ENCODE data around the gene EEF1A2. TPM values are rescaled to one million over a fixed set of nuclear protein-coding genes. Genes with fewer than 3 reads are reported as not detected.
"Not testable (repeated sequence)": the region's sequence is repeated elsewhere in the genome, so short reads cannot be mapped to it uniquely, and the experiment has no call there.

Gene EEF1A2
- polyA plus RNA-seq, 1 donor, result 0.67 TPM

GRCh38 chr20:63487781-63488241 lies 11.1 kb downstream of the EEF1A2 start:
- DNase-seq, result no peak

GRCh38 chr20:63487116-63487764 lies 11.6 kb downstream of the EEF1A2 start:
- no peak for DNase-seq

- DNase-seq, result no peak
Observed at GRCh38 chr20:63486300-63486855, 12.5 kb downstream of the EEF1A2 start.

- DNase-seq, result no peak
Observed at GRCh38 chr20:63484651-63485403, 14.1 kb downstream of the EEF1A2 start.

- DNase-seq, result no peak
Observed at GRCh38 chr20:63484236-63484635, 14.6 kb downstream of the EEF1A2 start.

GRCh38 chr20:63483834-63484233 lies 15.0 kb downstream of the EEF1A2 start:
- no peak for DNase-seq

- DNase-seq, result no peak
Observed at GRCh38 chr20:63482021-63482587, 16.8 kb downstream of the EEF1A2 start.

- DNase-seq, result no peak
Observed at GRCh38 chr20:63481503-63481902, 17.4 kb downstream of the EEF1A2 start.

GRCh38 chr20:63479695-63480419 lies 19.0 kb downstream of the EEF1A2 start:
- not testable (repeated sequence) for DNase-seq

GRCh38 chr20:63478346-63479302 lies 20.3 kb downstream of the EEF1A2 start:
- DNase-seq, result no peak

- DNase-seq, result no peak
Observed at GRCh38 chr20:63477944-63478343, 20.9 kb downstream of the EEF1A2 start.

GRCh38 chr20:63477061-63477616 lies 21.7 kb downstream of the EEF1A2 start:
- no peak for DNase-seq

GRCh38 chr20:63475209-63475608 lies 23.7 kb downstream of the EEF1A2 start:
- DNase-seq, result peak; percentile 53

- no peak for DNase-seq
Observed at GRCh38 chr20:63473555-63474449, 25.1 kb downstream of the EEF1A2 start.

GRCh38 chr20:63472862-63473390 lies 26.0 kb downstream of the EEF1A2 start:
- DNase-seq, result no peak

- no peak for DNase-seq
Observed at GRCh38 chr20:63471981-63472831, 26.7 kb downstream of the EEF1A2 start, which contains the start of gene KCNQ2. TSS of gene KCNQ2 (minus strand) at chr20:63472655. CDS start at chr20:63472463, 192 bp downstream.

- DNase-seq, result no peak
Observed at GRCh38 chr20:63471717-63471980, 27.2 kb downstream of the EEF1A2 start.

- DNase-seq, result no peak
Observed at GRCh38 chr20:63471002-63471716, 27.7 kb downstream of the EEF1A2 start.

All from left kidney (tissue), 2 donors.